Measurements from ENCODE around the gene SLC6A3. TPM values are rescaled to one million over a fixed set of nuclear protein-coding genes. Genes with fewer than 3 reads are reported as not detected.

The SLC6A3 gene
- total RNA-seq, 1 experiment from 2014 or later = 0.05 TPM

GRCh38 chr5:1466631-1467265, 21.5 kb upstream of the SLC6A3 start:
- intact Hi-C loops (cut with micrococcal nuclease; ENCODE audit: unreplicated experiment) (no loop called here), in situ Hi-C loops (cut with HindIII; ENCODE audit: low pct_unique_long_range_greater_than_20kb, low sequenced_read_pairs) (no loop called here)
- Histone ChIP-seq H3K9me3 (ENCODE audit: control insufficient read depth, insufficient read depth, low read depth, low read length) (no peaks in the 10 kb centered on the region), H3K36me3 (ENCODE audit: control insufficient read depth, insufficient read depth, low read length) (peaks cover 2% of the 10 kb centered on the region; the same call in 1 of the 2 replicates), H3K27ac (ENCODE audit: low read length) (no peak overlapping the region), H3K4me3 (ENCODE audit: low read depth in 2 of 2, low read length in 2 of 2) (no peak overlapping the region), H3K4me1 (ENCODE audit: control insufficient read depth, insufficient read depth, low read length) (no peaks in the 10 kb centered on the region), H3K27me3 (ENCODE audit: control insufficient read depth, insufficient read depth, low read length) (no peaks in the 10 kb centered on the region)
- POLR2A ChIA-PET = no interaction called here
- TF ChIP-seq REST (IDR thresholded peaks at IDR 0.05; ENCODE audit: insufficient read depth in 1 of 2, low read depth in 2 of 2, low read length in 1 of 2) (no peak), CTCF (IDR thresholded peaks at IDR 0.05) (no peak), TCF7L2 (IDR thresholded peaks at IDR 0.05; ENCODE audit: low read depth, low read length) (no peak), POLR2AphosphoS5 (IDR thresholded peaks at IDR 0.05; ENCODE audit: low read depth, low read length) (no peak), SIN3A (IDR thresholded peaks at IDR 0.05; ENCODE audit: borderline replicate concordance, insufficient read depth, low read depth, low read length) (no peak)
- CTCF ChIA-PET = interaction anchor here (0.6 kb wide), 1 partner anchor 41 kb away, joined by 4 read pairs; no protein-coding TSS in a partner anchor
- ATAC-seq (no peak), DNase-seq (ENCODE audit: low read depth, low spot score) (no peak)
- no TSS peak for BruUV-seq (replicated peaks)

- in situ Hi-C loops (cut with HindIII; ENCODE audit: low pct_unique_long_range_greater_than_20kb, low sequenced_read_pairs) (no loop called here), intact Hi-C loops (cut with micrococcal nuclease; ENCODE audit: unreplicated experiment) (no loop called here)
- Histone ChIP-seq H3K27ac (ENCODE audit: low read length) (no peak overlapping the region), H3K27me3 (ENCODE audit: control insufficient read depth, insufficient read depth, low read length) (no peaks in the 10 kb centered on the region), H3K36me3 (ENCODE audit: control insufficient read depth, insufficient read depth, low read length) (peaks cover 2% of the 10 kb centered on the region; the same call in 1 of the 2 replicates), H3K4me1 (ENCODE audit: control insufficient read depth, insufficient read depth, low read length) (no peaks in the 10 kb centered on the region), H3K9me3 (ENCODE audit: control insufficient read depth, insufficient read depth, low read depth, low read length) (no peaks in the 10 kb centered on the region), H3K4me3 (ENCODE audit: low read depth in 2 of 2, low read length in 2 of 2) (no peak overlapping the region)
- TF ChIP-seq POLR2AphosphoS5 (IDR thresholded peaks at IDR 0.05; ENCODE audit: low read depth, low read length) (no peak), REST (IDR thresholded peaks at IDR 0.05; ENCODE audit: insufficient read depth in 1 of 2, low read depth in 2 of 2, low read length in 1 of 2) (no peak), TCF7L2 (IDR thresholded peaks at IDR 0.05; ENCODE audit: low read depth, low read length) (no peak), CTCF (IDR thresholded peaks at IDR 0.05) (no peak), SIN3A (IDR thresholded peaks at IDR 0.05; ENCODE audit: borderline replicate concordance, insufficient read depth, low read depth, low read length) (no peak)
- no TSS peak for BruUV-seq (replicated peaks)
- ATAC-seq = no peak
- ChIA-PET POLR2A (no interaction called here), CTCF (interaction anchor here (0.6 kb wide), 1 partner anchor 41 kb away, joined by 4 read pairs; no protein-coding TSS in a partner anchor)
- DNase-seq (ENCODE audit: low read depth, low spot score) = no peak
These were observed 20.8 kb upstream of the SLC6A3 start for GRCh38 chr5:1465966-1466471.

Data from Panc1 (cell line).